C4-2B (cell line): ENCODE data around the gene NIPAL3.

Source experiments
- H3K27ac ChIP-seq: fragments of 450-650 bp; 2 replicates; pipeline ENCODE4 v1.5.1; 2017
- CTCF ChIP-seq: fragments of 450-650 bp; conservative IDR thresholded peaks from 2 replicates; pipeline ENCODE4 v1.5.1; 2017; ENCODE audit warnings: mild to moderate bottlenecking
- ZFX ChIP-seq: fragments of 450-650 bp; IDR thresholded peaks from 2 replicates; pipeline ENCODE4 v1.6.1; 2017

NIPAL3 gene

GRCh38 chr1:24409535-24409934, 6.1 kb upstream of the NIPAL3 start:
- H3K27ac ChIP-seq = no peak overlapping the region
- no peak for TF ChIP-seq ZFX
- no peak for TF ChIP-seq CTCF

- H3K27ac ChIP-seq = no peak overlapping the region
- TF ChIP-seq ZFX (no peak), CTCF (no peak)
Observed at GRCh38 chr1:24410750-24411149, 4.9 kb upstream of the NIPAL3 start.

GRCh38 chr1:24411963-24412362, 3.6 kb upstream of the NIPAL3 start:
- TF ChIP-seq ZFX = no peak
- TF ChIP-seq CTCF = no peak
- no peak overlapping the region for H3K27ac ChIP-seq

- no peak overlapping the region for H3K27ac ChIP-seq
- no peak for TF ChIP-seq CTCF
- no peak for TF ChIP-seq ZFX
Observed at GRCh38 chr1:24412408-24412807, 3.2 kb upstream of the NIPAL3 start.

GRCh38 chr1:24413350-24414163, 2.0 kb upstream of the NIPAL3 start, which contains the start of gene STPG1:
Gene STPG1, minus strand, starts transcription at chr1:24413782. Its CDS starts 12,394 bp downstream, at chr1:24401388.
- peak within 1 kb of the TSS; percentile 75 for H3K27ac ChIP-seq
- TF ChIP-seq ZFX = 0 out of 2 replicates have a peak, but pooled peaks have one; percentile 16
- no peak for TF ChIP-seq CTCF

GRCh38 chr1:24414775-24415333, 748 bp upstream of the NIPAL3 start:
- peak overlapping the region; percentile 80 for H3K27ac ChIP-seq

GRCh38 chr1:24415910-24416665, 486 bp downstream of the NIPAL3 start:
- TF ChIP-seq ZFX (no peak), CTCF (no peak)
- H3K27ac ChIP-seq = peak overlapping the region; percentile 80

More at GRCh38 chr1:24414775-24415333, 748 bp upstream of the NIPAL3 start:
- TF ChIP-seq ZFX = no peak
